Ammon's horn (tissue), 1 donor: ENCODE measurements around the gene PPP1CC.
A peak's percentile ranks its signal among the peaks of the same experiment; 100 is the strongest.

Source experiments
- DNase-seq: peaks from one replicate; pipeline ENCODE4 v3.0.0-alpha.2; 2016; ENCODE audit warnings: low spot score

The PPP1CC gene

GRCh38 chr12:110687396-110688169 lies 55.1 kb downstream of the PPP1CC start:
- no peak for DNase-seq

- no peak for DNase-seq
Measured at GRCh38 chr12:110686294-110686903, 56.3 kb downstream of the PPP1CC start.

DNA sequence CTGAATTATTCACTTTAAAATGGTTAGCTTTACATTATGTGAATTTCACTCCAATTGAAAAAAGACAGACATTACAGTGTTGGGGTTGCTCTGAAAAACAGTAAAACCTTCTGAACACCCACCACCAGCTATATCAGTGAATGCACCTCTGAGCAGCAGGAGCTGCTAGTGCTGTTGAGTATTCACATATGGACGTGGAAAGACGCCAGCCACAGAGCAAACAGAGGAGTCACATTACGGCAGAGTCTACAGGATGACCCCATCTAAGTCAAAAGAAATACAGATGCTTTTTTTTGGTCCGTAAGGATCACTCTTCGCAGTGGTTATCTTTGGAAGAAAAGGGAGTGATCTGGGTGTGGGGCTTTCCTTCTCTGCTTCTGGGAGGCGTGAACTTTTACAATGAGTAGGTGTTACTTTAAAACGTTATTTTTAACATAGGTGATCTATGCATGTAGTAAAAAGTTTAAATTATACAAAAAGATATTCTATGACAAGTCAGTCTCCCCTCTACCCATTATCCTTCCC lies 58.3 kb downstream of the PPP1CC start:
- no peak for DNase-seq

GRCh38 chr12:110683888-110684287 lies 58.8 kb downstream of the PPP1CC start:
- DNase-seq, result no peak

- DNase-seq, result no peak
Measured at GRCh38 chr12:110680032-110680431, 62.7 kb downstream of the PPP1CC start.

GRCh38 chr12:110679201-110679600 lies 63.5 kb downstream of the PPP1CC start:
- DNase-seq, result no peak

DNA sequence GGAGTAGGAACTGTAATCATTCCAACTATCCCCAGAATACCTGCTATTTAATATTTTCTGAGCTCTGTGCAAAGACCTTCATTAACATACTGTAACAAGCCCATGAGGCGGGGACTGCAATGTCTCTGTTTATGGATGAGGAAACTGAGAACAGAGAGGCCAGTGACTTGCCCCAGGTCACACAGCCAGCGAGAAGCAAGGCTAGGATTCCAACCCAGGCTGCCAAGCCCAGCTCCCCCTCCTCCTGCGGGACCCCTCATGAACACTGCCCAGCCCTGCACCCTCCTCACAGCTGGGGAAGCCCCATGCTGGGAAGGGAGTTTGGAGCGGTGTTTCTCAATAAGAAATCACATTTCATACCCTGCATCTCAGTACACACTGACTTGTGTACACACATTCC lies 64.7 kb downstream of the PPP1CC start:
- no peak for DNase-seq

DNA sequence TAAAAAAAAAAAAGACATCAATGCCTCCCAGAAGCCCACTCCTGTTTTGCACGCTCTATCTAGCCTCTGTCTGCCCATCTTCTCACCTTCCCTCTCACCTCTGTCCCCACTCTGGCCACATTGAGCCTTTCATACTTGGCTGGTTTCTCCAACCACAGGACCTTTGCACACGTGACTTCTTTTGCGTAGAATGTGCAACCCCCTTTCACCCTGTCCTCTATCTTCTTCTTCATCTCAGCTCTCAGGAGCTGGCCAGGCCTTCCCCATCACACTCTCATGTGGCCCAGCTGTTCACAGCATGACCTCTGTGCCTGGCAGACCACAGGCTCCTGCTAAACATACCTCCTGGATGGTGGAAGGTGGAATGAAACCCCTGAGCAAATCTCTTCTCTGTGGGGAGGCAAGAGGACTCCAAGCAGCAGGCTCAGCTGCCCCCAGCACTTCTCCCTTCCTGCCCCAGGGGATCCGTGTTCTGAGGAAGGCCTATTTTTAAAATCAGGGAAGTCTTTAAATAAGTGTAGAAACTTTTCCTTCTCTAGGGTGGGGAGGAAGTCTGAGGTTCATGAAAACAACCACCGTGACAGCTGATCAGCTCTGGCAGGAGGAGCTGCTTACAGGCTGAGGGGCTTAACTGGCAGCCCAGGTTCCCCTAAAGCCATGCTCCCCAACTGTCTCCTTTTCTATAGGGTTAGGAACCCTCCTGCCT lies 65.3 kb downstream of the PPP1CC start:
- peak; percentile 66 for DNase-seq

- no peak for DNase-seq
Measured at GRCh38 chr12:110676171-110676570, 66.5 kb downstream of the PPP1CC start.

GRCh38 chr12:110670161-110670701 lies 72.5 kb downstream of the PPP1CC start:
- no peak for DNase-seq
